ENCODE data around the gene ANKRD6.

DNA sequence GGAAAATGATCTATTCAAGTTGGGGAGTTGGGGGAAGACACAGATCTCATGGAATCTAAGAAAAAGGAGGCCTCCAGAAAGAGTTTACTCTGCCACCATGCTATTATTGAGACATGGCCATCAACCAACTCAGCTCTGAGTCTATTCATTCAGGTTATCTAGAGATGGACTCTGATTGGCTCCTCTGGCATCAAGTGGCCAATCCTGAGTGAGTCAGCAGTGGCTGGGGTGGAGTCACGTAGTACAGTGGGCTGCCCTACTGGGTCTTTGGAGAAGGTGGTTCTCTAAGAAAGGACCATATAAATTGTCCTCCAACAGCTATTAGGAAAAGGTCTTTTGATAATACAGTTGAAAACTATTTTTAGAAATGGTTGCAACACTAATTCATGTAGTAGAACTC, 163.5 kb downstream of the ANKRD6 start:
- TF ChIP-seq GATA2 (IDR thresholded peaks at IDR 0.05; ENCODE audit: low read depth, low read length) (no peak), GATA3 (IDR thresholded peaks at IDR 0.05; ENCODE audit: low read depth, low read length) (no peak)

All from SH-SY5Y (cell line).